ENCODE data around the gene ERF.

The ERF gene

GRCh38 chr19:42208612-42209011 is 46.3 kb downstream of the ERF start:
- TF ChIP-seq ZNF70 (CRISPR knock-in tag; IDR thresholded peaks at IDR 0.05) (no peak), ZNF565 (CRISPR knock-in tag; conservative IDR thresholded peaks at IDR 0.05; ENCODE audit: low read depth) (no peak), RARB (CRISPR knock-in tag; IDR thresholded peaks at IDR 0.05) (no peak), POU6F1 (CRISPR knock-in tag; IDR thresholded peaks at IDR 0.05; ENCODE audit: borderline replicate concordance, low read depth) (no peak), ZNF8 (CRISPR knock-in tag; IDR thresholded peaks at IDR 0.05) (no peak), TSHZ2 (CRISPR knock-in tag; IDR thresholded peaks at IDR 0.05) (no peak), ARNTL (CRISPR knock-in tag; IDR thresholded peaks at IDR 0.05; ENCODE audit: borderline replicate concordance, low read depth) (no peak), PATZ1 (CRISPR knock-in tag; IDR thresholded peaks at IDR 0.05; ENCODE audit: borderline replicate concordance) (no peak), BACH2 (CRISPR knock-in tag; IDR thresholded peaks at IDR 0.05; ENCODE audit: borderline replicate concordance) (no peak), CSRNP3 (CRISPR knock-in tag; IDR thresholded peaks at IDR 0.05) (no peak), TCF4 (CRISPR knock-in tag; IDR thresholded peaks at IDR 0.05; ENCODE audit: borderline replicate concordance) (no peak), ZFP30 (CRISPR knock-in tag; IDR thresholded peaks at IDR 0.05) (no peak), ZC3H10 (CRISPR knock-in tag; IDR thresholded peaks at IDR 0.05) (no peak), ZFP3 (CRISPR knock-in tag; IDR thresholded peaks at IDR 0.05) (no peak)
- ATAC-seq, result no peak

- TF ChIP-seq CREB5 (CRISPR knock-in tag; IDR thresholded peaks at IDR 0.05; ENCODE audit: low read depth) (no peak), TOX (CRISPR knock-in tag; IDR thresholded peaks at IDR 0.05; ENCODE audit: borderline replicate concordance) (no peak), SNAI2 (CRISPR knock-in tag; IDR thresholded peaks at IDR 0.05) (no peak), CSRNP3 (CRISPR knock-in tag; IDR thresholded peaks at IDR 0.05) (no peak), PATZ1 (CRISPR knock-in tag; IDR thresholded peaks at IDR 0.05; ENCODE audit: borderline replicate concordance) (no peak), ESRRG (CRISPR knock-in tag; IDR thresholded peaks at IDR 0.05) (no peak), RARB (CRISPR knock-in tag; IDR thresholded peaks at IDR 0.05) (no peak), TSHZ2 (CRISPR knock-in tag; IDR thresholded peaks at IDR 0.05) (no peak), ZNF8 (CRISPR knock-in tag; IDR thresholded peaks at IDR 0.05) (no peak), ZNF565 (CRISPR knock-in tag; conservative IDR thresholded peaks at IDR 0.05; ENCODE audit: low read depth) (no peak), TCF4 (CRISPR knock-in tag; IDR thresholded peaks at IDR 0.05; ENCODE audit: borderline replicate concordance) (no peak), ZC3H10 (CRISPR knock-in tag; IDR thresholded peaks at IDR 0.05) (no peak), PPARA (CRISPR knock-in tag; IDR thresholded peaks at IDR 0.05; ENCODE audit: borderline replicate concordance) (no peak), ZFP3 (CRISPR knock-in tag; IDR thresholded peaks at IDR 0.05) (no peak), BACH2 (CRISPR knock-in tag; IDR thresholded peaks at IDR 0.05; ENCODE audit: borderline replicate concordance) (no peak), ZNF70 (CRISPR knock-in tag; IDR thresholded peaks at IDR 0.05) (no peak), OSR1 (CRISPR knock-in tag; IDR thresholded peaks at IDR 0.05) (no peak), ARNTL (CRISPR knock-in tag; IDR thresholded peaks at IDR 0.05; ENCODE audit: borderline replicate concordance, low read depth) (no peak)
- ATAC-seq, result peak; percentile 93
These were observed 47.1 kb downstream of the ERF start for GRCh38 chr19:42207767-42208271.

All from SK-N-SH treated with all-trans-retinoic acid at 6 μM for 48 hours (cell line).